ENCODE measurements around the gene DDT.

DNA sequence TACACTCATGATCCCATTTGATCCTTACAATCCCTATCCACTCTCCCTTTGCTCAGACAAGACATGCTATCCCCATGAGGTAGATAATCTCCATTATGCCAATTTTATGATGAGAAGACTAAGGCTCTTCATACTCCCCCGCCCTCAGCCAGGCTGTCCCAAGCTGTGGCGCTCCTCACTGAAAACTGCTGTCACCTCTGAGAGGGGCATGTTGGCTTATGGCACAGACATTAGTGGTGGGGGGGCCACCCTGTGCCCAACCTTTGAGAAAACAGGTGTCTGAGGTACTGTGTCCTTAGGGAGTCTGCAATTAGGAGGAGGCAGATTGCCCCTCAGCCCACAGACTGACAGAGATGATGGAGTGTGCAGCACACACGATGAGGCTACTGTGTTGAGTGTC is 5.2 kb downstream of the DDT start:
- no peak for TF ChIP-seq EZH2 (IDR thresholded peaks at IDR 0.05; ENCODE audit: insufficient read depth, poor library complexity, severe bottlenecking)
- no peak for TF ChIP-seq EZH2phosphoT487 (IDR thresholded peaks at IDR 0.05; ENCODE audit: insufficient read depth, low read depth)

All from GM23248 (cell line).